T47D (cell line): Measurements from ENCODE around the gene EFCAB9.

Experiments
- DNase-seq, 2 experiments: peaks; one replicate each; pipeline versions ENCODE4 v3.0.0 to v3.0.0-alpha.2; 2011 to 2012; ENCODE audit warnings: low read depth in 1 of 2, low spot score in 1 of 2
- JUND ChIP-seq: IDR thresholded peaks from 2 replicates; pipeline ENCODE4 v1.6.1; 2012; ENCODE audit warnings: low read depth
- in situ Hi-C: cut with HindIII; loops from 2 replicates; pipeline ENCODE4 v1.10.0; 2016; ENCODE audit warnings: low sequenced_read_pairs, low pct_unique_long_range_greater_than_20kb

The EFCAB9 gene

GRCh38 chr5:172171118-172171517 lies 22.9 kb upstream of the EFCAB9 start:
- in situ Hi-C loops = no loop called here
- TF ChIP-seq JUND = no peak
- no peak for DNase-seq

- TF ChIP-seq JUND = no peak
- in situ Hi-C loops = no loop called here
- no peak for DNase-seq
Measured at GRCh38 chr5:172172912-172173563, 20.9 kb upstream of the EFCAB9 start.

GRCh38 chr5:172173564-172174153 lies 20.3 kb upstream of the EFCAB9 start:
- in situ Hi-C loops = no loop called here
- no peak for TF ChIP-seq JUND
- DNase-seq = no peak

GRCh38 chr5:172175263-172175719 lies 18.7 kb upstream of the EFCAB9 start:
- in situ Hi-C loops = no loop called here
- no peak for DNase-seq

GRCh38 chr5:172177176-172177575 lies 16.8 kb upstream of the EFCAB9 start:
- in situ Hi-C loops = no loop called here
- DNase-seq = no peak
- TF ChIP-seq JUND = no peak

More at GRCh38 chr5:172175263-172175719, 18.7 kb upstream of the EFCAB9 start:
- no peak for TF ChIP-seq JUND

- DNase-seq = no peak
- no peak for TF ChIP-seq JUND
- in situ Hi-C loops = no loop called here
Measured at GRCh38 chr5:172178301-172178987, 15.5 kb upstream of the EFCAB9 start.

- in situ Hi-C loops = no loop called here
- no peak for DNase-seq
- TF ChIP-seq JUND = no peak
Measured at GRCh38 chr5:172178991-172179989, 14.7 kb upstream of the EFCAB9 start.

- in situ Hi-C loops = no loop called here
- no peak for TF ChIP-seq JUND
- no peak for DNase-seq
Measured at GRCh38 chr5:172180936-172181335, 13.0 kb upstream of the EFCAB9 start.

- in situ Hi-C loops = no loop called here
- no peak for TF ChIP-seq JUND
- no peak for DNase-seq
Measured at GRCh38 chr5:172182291-172182690, 11.7 kb upstream of the EFCAB9 start.

GRCh38 chr5:172183881-172184280 lies 10.1 kb upstream of the EFCAB9 start:
- in situ Hi-C loops = no loop called here
- no peak for DNase-seq
- no peak for TF ChIP-seq JUND

GRCh38 chr5:172185096-172185461 lies 8.9 kb upstream of the EFCAB9 start:
- no peak for DNase-seq
- in situ Hi-C loops = no loop called here
- TF ChIP-seq JUND = no peak

- in situ Hi-C loops = no loop called here
- DNase-seq = no peak
- no peak for TF ChIP-seq JUND
Measured at GRCh38 chr5:172186114-172186695, 7.8 kb upstream of the EFCAB9 start.
